Cardiac muscle cell (in vitro differentiated cells and primary cell): ENCODE measurements around the gene MIOX. TPM values are rescaled to one million over a fixed set of nuclear protein-coding genes. Genes with fewer than 3 reads are reported as not detected.
"Not testable (repeated sequence)": the region's sequence is repeated elsewhere in the genome, so short reads cannot be mapped to it uniquely, and the experiment has no call there.

Experiments used
- DNase-seq, 2 donors: peaks; one replicate each; pipeline versions ENCODE4 v3.0.0 to v3.0.0-alpha.2; 2010 to 2017; ENCODE audit warnings: low read depth in 1 of 2, low spot score in 1 of 2
- H3K27ac ChIP-seq: fragments of 200-600 bp; sonication (generic); 2 replicates; pipeline ENCODE4 v1.5.1; 2016
- H3K27me3 ChIP-seq: fragments of 200-600 bp; sonication (generic); 2 replicates; pipeline ENCODE4 v1.6.0; 2016; ENCODE audit warnings: control low read depth
- H3K36me3 ChIP-seq: fragments of 200-600 bp; sonication (generic); 2 replicates; pipeline ENCODE4 v1.5.1; 2016; ENCODE audit warnings: control low read depth
- H3K4me1 ChIP-seq: fragments of 200-600 bp; sonication (generic); 2 replicates; pipeline ENCODE4 v1.8.1; 2017; ENCODE audit warnings: low read depth, mild to moderate bottlenecking, mixed run types
- H3K4me3 ChIP-seq: fragments of 200-600 bp; sonication (generic); 2 replicates; pipeline ENCODE4 v1.5.1; 2016; ENCODE audit warnings: mild to moderate bottlenecking
- H3K9me3 ChIP-seq: fragments of 200-600 bp; sonication (generic); 2 replicates; pipeline ENCODE4 v1.5.1; 2017; ENCODE audit warnings: low read depth, mild to moderate bottlenecking, control low read depth
- CTCF ChIP-seq: IDR thresholded peaks from 2 replicates; pipeline ENCODE4 v1.5.1; 2012; ENCODE audit warnings: low read depth, mild to moderate bottlenecking, low read length
- polyA plus RNA-seq: library from polyadenylated mRNA; unstranded; fragments of >200 nt; fragmentation: Nextera tagmentation; extraction: Ambion mirVana; gene quantifications from 2 replicates; pipeline ENCODE4 v1.2.1, GENCODE V29; 2016
- total RNA-seq: library from RNA; depleted of rRNA; stranded (reverse); fragments of >200 nt; gene quantifications from 2 replicates; pipeline ENCODE4 v1.2.3, GENCODE V29; 2016

Gene MIOX
- total and polyA plus RNA-seq, 2 experiments from 2014 or later, result not detected

- Histone ChIP-seq H3K4me3 (no peak overlapping the region), H3K9me3 (no peaks in the 10 kb centered on the region), H3K27me3 (no peaks in the 10 kb centered on the region), H3K36me3 (peaks cover 14% of the 10 kb centered on the region), H3K27ac (no peak overlapping the region), H3K4me1 (no peaks in the 10 kb centered on the region)
- no peak for TF ChIP-seq CTCF
- DNase-seq, result no peak
Measured at GRCh38 chr22:50516891-50517290, 30.2 kb downstream of the MIOX start.

DNA sequence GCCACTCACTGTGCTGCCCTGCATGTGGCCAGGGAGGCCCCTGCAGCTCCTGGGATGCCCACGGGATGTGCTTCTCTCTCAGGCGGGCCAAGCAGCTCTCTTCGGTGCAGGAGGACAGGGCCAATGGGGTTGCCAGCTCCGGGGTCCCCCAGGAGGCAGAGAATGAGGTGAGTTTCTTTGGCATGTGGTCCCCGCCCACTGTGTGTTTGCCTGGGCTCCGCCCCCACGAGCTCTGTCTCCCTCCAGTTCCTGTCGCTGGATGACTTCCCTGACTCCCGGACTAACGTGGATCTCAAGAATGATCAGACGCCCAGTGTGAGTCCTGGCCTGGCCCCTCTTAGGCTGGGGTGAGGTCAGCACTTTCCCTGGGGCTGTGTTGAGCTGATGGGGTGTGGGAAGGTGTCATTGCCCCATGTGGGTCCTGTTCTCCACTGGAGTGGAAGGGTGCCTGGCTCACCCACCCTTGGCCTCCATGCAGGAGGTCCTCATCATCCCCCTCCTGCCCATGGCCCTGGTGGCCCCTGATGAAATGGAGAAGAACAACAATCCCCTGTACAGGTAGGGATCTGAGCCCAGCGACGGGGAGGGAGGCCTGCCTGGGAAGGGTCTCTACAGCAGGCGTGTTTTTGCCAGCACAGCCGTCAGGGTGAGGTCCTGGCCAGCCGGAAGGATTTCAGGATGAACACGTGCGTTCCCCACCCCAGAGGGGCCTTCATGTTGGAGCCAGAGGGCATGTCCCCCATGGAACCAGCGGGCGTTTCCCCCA is 31.0 kb downstream of the MIOX start:
- Histone ChIP-seq H3K4me3 (no peak overlapping the region), H3K36me3 (peaks cover 19% of the 10 kb centered on the region), H3K4me1 (no peaks in the 10 kb centered on the region), H3K27me3 (no peaks in the 10 kb centered on the region), H3K27ac (no peak overlapping the region), H3K9me3 (no peaks in the 10 kb centered on the region)
- TF ChIP-seq CTCF, result no peak
- no peak for DNase-seq

DNA sequence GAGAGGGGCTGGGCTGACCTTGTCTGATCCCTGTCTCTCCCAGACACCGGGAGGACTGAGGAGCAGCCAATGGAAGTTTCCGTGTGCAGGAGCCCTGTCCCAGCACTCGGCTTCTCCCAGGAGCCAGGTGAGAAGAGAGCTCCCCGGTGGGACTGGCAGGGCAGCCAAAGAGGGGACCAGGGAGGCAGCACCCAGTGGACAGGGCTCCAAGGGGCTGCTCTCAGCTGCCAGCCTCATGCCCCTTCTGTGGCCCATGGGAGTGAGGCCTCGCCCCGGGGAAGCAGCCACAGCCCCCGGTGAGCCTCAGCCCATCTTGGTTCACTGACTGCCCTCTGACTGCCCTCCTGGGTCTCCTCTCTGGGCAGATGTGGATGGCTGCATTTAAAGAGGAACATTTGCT is 31.9 kb downstream of the MIOX start:
- TF ChIP-seq CTCF, result no peak
- H3K4me1 ChIP-seq, result no peaks in the 10 kb centered on the region
- H3K4me3 ChIP-seq, result no peak overlapping the region
- H3K27ac ChIP-seq, result no peak overlapping the region
- no peak for DNase-seq
- no peaks in the 10 kb centered on the region for H3K27me3 ChIP-seq
- no peaks in the 10 kb centered on the region for H3K9me3 ChIP-seq
- peaks cover 23% of the 10 kb centered on the region for H3K36me3 ChIP-seq

DNA sequence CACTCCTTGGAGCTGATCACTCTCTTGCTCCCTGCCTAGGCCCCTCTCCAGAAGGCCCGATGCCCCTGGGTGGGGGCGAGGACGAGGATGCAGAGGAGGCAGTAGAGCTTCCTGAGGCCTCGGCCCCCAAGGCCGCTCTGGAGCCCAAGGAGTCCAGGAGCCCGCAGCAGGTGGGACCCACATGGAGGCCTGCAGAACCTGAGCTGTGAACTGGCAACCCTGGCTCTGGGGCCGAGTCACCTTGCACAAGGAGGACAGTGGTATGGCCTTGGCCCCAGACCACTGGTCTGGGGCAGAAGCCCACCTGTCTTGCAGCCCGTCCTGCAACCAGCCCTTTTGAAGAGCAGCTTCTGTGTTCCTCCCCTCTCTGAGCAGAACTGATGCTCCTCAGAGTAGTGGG is 32.5 kb downstream of the MIOX start:
- no peak overlapping the region for H3K4me3 ChIP-seq
- peaks cover 23% of the 10 kb centered on the region for H3K36me3 ChIP-seq
- peaks cover 2% of the 10 kb centered on the region for H3K4me1 ChIP-seq
- no peak overlapping the region for H3K27ac ChIP-seq
- TF ChIP-seq CTCF, result no peak
- no peaks in the 10 kb centered on the region for H3K27me3 ChIP-seq
- no peaks in the 10 kb centered on the region for H3K9me3 ChIP-seq
- DNase-seq, result no peak

GRCh38 chr22:50520184-50520583 is 33.5 kb downstream of the MIOX start:
- not testable (repeated sequence) for H3K4me3 ChIP-seq, DNase-seq, H3K27ac ChIP-seq, H3K4me1 ChIP-seq, H3K27me3 ChIP-seq, H3K9me3 ChIP-seq
- H3K36me3 ChIP-seq, result peaks cover 23% of the 10 kb centered on the region

GRCh38 chr22:50520826-50521453 is 34.3 kb downstream of the MIOX start:
- H3K27ac ChIP-seq, result no peak overlapping the region
- DNase-seq, result no peak
- TF ChIP-seq CTCF, result no peak
- no peak overlapping the region for H3K4me3 ChIP-seq
- H3K36me3 ChIP-seq, result peaks cover 23% of the 10 kb centered on the region
- no peaks in the 10 kb centered on the region for H3K9me3 ChIP-seq
- H3K4me1 ChIP-seq, result peaks cover 6% of the 10 kb centered on the region
- no peaks in the 10 kb centered on the region for H3K27me3 ChIP-seq
